ENCODE results near the gene CFAP58.

DNA sequence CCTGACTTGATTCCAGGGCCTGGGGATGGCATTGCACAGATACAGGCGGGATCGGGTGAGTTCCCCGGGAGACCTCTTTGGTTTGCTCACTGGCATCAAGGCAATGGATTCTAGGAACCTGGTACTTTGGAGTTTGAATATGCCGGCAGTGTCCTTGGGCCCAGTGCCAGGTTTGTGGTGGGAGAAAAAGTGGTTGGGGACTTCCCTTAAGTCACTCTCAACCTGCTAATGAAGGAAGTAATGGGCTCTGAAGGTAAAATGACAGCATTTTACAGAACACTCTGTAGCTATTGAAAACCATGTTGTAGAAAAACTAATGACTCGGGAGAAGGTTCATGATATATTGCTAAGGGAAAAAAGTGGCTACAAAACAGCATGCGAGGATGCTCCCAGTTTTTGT is 129.9 kb downstream of the CFAP58 start:
- TF ChIP-seq GATA3 (IDR thresholded peaks at IDR 0.05; ENCODE audit: low read depth, low read length) (no peak), GATA2 (IDR thresholded peaks at IDR 0.05; ENCODE audit: low read depth, low read length) (no peak)

All from SH-SY5Y (cell line).